GM21390 (cell line): ENCODE results near the gene GMEB2.
"Not testable (repeated sequence)": the region's sequence is repeated elsewhere in the genome, so short reads cannot be mapped to it uniquely, and the experiment has no call there.

Experiments used
- ATAC-seq: cut with Tn5 transposase; IDR thresholded peaks from one replicate; pipeline ENCODE4 v1.9.1; 2021; ENCODE audit not compliant: unreplicated experiment

The GMEB2 gene

DNA sequence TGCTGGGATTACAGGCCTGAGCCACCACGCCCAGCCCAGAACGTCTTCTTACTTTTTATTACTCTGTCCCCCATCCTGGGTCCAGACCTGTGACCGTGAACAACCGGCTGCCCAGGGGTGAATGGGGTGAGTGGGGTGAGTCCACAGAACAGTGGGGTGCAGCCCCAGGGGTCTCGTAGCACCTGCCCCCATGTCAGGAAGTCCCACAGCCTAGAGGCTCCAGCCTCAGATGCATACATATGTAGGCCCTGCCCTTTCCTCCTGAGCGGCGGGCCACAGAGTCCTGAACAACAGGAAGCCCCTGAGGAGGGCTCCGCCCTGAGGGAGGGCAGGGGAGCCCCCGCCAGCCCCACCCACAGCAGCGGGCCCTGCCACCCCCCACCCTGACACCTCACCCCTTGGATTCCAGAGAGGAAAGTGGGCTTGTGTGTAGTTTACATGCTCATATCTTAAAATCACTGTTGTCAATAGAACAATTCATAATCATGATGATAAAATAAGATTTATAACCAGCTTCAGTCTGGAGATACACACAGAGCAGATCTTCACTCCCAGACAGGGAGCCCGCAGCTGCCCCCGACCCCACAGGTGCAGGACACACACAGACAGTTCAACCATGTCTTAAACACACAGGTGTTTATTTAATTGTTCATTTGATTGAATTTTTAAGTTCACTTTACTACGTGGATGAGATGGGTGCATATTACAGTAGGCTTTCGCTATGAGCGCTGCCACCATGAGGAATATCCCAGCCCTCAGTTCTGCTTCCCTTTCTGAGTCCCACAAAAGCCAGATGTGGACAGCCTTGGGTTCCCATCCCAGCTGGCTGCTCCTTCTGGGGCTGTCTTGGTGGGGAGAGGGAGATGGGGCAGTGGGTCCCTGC, 12.4 kb upstream of the GMEB2 start:
- ATAC-seq, result no peak

DNA sequence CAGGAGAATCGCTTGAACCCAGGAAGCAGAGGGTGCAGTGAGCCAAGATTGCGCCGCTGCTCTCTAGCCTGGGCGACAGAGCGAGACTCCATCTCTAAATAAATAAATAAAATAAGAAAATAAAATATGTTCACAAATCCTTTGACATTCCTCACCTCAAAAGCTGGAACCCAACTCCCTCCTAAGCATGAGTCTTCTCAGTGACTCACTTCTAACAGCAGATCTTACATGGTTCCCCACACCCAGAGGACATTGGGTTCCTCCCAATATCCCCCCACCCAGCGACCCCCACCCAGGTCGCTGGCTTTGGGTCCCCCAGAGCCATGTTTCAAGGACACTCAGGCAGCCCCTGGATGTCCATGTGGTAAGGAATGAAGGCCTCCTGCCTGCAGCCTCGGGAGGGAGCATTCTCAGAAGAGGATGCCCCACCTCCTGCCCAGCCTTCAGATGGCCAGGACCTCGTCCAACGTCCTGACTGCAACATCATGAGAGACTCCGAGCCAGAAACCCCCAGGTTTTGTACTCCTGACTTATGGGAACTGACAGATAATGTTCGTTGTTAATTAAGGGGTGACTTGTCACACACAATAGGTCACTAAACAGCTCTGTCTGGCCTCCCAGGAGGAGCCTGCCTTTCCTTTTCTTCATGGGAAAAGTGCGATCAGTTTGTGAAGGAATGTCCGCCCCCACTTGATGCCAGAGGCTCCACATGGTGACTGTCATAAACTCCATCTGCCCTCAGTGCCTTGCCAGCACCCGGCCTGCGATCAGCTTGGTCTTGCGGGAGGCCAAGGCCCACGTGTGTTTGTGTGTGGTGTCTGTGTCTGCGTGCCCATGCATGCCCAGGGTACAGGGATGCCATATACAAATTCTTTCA, 10.1 kb upstream of the GMEB2 start:
- no peak for ATAC-seq

DNA sequence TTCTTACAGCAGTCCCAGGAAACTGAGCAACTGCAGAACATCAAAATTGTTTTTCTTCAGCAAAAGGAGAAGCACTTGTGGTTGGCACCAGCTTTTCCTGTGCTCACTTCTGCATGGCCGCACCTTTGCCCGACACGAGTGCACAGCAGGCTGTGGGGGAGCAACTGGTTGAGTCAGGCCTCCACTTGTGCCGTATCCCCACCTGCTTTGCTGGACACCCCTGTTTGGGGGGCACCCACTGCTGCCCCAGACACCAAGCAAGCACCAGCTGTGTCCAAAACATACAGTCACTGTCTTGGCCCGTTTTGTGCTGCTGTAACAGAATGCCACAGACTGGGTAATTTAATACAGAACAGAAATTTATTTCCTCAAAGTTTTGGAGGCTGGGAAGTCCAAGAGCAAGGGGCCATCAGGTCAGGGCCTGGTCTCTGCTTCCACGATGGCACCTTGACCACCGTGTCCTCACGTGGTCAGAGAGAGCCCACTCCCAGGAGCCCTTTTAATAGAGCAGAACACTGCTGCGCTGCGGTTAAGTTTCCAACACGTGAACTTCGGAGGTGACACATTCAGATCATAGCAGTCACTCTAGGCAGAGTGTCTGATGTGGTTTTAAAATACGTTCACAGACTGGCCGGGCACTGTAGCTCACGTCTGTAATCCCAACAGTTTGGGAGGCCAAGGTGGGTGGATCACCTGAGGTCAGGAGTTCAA, 8.7 kb upstream of the GMEB2 start:
- ATAC-seq, result no peak

DNA sequence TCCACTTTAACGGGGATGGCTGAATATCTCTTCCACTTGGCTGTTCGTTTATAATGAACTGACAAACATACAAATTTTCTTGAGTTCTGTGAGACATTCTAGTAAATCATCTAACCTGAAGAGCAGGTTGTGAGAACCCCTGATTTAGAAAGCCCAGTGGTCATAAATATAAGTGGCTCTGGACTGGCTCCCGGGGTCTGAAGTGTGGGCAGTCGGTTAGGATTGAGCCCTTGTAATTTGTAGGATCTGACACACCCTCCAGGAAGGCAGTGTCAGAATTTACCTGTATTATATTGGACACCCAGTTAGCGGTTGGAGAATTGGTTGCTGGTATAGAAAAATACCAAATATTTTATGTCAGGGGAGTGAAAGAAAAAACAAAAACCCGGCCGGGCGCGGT, 6.8 kb upstream of the GMEB2 start:
- ATAC-seq, result no peak

DNA sequence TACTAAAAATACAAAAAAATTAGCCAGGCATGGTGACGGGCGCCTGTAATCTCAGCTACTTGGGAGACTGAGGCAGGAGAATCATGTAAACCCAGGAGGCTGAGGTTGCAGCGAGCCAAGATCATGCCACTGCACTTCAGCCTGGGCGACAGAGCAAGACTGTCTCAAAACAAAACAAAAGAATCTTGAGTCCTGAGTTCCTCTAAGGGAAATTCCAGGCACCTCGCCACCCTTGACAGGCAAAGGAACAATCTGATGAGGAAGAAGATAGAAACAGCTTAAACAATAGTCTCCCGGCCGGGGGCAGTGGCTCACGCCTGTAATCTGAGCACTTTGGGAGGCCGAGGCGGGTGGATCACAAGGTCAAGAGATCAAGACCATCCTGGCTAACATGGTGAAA, 4.5 kb upstream of the GMEB2 start:
- ATAC-seq, result not testable (repeated sequence)

DNA sequence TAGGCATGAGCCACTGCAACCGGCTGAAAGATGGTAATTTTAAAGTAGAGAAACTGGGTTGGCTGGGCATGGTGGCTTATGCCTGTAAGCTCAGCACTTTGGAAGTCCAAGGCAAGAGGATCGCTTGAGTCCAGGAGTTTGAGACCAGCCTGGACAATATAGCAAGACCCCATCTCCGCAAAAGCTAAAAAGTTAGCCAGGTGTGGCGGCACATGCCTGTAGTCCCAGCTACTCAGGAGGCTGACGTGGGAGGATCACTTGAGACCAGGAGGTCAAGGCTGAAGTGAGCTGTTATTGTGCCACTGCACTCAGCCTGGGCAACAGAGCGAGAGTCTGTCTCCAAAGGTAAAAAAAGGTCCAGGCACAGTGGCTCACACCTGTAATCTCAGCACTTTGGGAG, 4.1 kb upstream of the GMEB2 start:
- not testable (repeated sequence) for ATAC-seq

DNA sequence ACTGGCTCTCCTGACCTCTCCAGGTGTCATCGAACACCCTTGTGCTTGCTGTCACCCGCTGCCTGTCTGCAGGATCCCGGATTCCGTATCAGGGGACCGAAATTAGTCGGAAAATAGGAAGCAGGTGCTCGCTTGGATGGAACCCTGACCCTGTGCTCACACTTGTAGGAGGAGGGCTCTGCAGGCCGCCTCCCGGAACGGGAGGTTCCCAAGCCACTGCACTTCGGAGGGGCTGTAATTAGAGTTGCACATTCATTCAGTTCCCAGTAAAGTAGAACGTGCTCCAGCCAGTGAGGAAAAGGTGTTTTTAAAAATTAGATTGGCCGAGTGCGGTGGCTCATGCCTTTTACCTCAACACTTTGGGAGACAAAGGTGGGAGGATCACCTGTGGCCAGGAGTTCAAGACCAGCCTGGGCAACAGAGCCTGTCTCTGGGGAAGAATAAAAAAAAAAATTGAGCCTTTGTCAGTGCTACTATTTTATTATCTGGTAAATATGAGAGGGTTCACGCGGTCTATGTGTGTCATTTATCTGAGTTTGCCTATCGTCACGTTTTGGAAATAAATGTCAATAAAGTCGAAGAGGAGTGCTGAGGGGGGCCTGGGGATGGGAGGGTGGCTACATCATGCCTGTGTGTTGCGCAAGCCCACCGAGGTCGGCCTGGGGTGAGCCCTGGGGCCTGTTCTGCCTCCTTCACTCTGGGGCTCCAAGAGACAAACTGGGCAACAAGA, 1.5 kb upstream of the GMEB2 start:
- no peak for ATAC-seq

DNA sequence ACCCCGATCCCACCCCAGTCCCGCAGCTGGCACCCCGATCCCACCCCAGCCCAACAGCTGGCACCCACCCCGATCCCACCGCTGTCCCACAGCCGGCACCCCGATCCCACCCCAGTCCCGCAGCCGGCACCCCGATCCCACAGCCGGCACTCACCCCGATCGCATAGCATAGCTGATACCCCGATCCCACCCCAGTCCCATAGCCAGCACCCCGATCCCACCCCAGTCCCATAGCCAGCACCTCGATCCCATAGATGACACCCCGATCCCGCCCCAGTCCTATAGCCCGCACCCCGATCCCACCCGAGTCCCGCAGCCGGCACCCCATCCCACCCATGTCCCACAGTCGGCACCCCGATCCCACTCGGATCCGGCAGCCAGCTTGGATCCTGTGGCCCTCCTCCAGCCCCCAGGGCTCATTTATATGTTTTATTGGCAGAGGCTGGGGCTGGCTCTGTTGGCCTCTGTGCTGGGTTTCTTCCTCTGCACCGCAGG, 897 bp upstream of the GMEB2 start:
- ATAC-seq, result no peak

DNA sequence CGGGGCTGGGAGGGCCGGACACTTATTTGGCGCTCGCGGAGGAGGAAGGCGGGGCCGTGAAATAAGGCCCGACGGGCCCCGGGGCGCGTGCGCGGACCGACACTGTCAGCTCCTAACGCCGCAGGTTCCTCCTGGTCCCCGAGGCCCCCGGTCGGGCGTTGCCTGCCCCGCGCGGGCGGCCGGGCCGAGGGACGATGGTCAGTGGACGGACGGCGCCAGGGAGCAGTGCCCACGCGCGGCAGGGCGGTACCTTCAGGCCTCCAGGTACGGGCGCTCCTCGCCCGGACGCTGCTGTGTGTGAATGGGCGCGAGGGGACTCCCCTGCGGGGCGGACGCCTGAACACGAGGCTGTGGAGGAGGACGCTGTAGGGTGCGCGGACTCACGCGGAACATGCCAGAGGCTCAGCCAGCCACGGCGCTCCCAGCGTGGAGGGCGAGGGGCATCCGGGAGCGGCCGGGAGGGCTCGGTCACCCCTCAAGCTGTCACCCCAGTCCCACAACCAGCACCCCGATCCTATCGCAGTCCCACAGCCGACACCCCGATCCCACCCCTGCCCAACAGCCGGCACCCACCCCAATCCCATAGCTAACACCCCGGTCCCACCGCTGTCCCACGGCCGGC, 339 bp upstream of the GMEB2 start:
- ATAC-seq, result peak; percentile 56

DNA sequence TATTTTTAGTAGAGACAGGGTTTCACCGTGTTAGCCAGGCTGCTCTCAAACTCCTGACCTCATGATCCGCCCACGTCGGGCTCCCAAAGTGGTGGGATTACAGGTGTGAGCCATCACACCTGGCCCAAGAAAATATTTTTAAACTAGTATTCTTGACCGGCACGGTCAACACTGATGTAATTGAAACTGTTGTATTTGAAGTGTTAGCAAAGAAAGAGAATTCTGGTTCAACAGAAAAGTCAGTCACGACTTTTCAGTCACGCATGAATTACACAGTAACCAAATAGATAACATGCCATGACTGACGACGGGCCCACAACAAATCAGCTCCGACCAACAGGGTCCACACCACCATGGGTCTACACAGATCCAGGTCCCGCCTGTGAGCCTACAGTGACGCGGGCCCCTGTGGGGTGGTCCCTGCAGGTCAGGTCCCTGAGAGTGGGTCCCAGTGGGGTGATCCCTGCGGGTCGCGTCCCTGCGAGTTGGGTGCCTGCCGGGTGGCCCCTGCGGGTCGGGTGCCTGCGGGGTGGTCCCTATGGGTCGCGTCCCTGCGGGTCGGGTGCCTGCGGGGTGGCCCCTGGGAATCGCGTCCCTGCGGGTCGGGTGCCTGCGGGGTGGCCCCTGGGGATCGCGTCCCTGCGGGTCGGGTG, 1.0 kb downstream of the GMEB2 start:
- no peak for ATAC-seq

DNA sequence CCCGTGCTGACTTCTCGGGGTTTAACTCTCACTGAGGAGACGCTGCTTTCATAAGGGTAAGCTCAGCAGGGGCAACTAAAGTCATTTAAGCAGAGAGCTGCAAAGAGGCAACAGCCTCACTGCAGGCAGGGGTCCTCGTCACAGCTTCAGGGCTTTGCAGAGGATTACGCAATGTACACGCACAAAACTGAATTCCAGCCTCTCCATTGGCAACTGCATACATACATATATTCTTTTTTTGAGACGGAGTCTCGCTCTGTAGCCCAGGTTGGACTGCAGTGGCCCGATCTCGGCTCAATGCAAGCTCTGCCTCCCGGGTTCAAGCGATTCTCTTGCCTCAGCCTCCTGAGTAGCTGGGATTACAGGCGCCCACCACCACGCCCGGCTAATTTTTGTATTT, 2.4 kb downstream of the GMEB2 start:
- ATAC-seq, result no peak

DNA sequence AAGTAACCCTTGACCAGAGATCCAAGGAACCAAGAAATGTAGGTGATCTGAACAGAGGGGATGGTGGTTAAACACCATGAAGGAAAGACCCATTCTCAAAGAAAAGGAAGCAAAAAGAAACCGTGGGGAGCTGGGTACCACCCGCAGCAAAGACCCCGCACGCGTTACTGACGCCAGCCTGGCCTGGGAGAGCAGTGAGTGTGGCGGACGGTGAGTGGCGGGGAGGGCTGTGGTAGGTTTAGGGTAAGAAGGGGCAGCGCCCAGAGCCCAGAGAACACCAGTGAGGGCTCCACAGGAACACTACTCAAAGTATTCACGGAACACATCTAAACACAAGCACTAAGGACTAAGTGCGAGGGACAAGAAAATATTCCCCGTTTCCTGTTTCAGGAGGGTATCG, 4.2 kb downstream of the GMEB2 start:
- ATAC-seq, result no peak

DNA sequence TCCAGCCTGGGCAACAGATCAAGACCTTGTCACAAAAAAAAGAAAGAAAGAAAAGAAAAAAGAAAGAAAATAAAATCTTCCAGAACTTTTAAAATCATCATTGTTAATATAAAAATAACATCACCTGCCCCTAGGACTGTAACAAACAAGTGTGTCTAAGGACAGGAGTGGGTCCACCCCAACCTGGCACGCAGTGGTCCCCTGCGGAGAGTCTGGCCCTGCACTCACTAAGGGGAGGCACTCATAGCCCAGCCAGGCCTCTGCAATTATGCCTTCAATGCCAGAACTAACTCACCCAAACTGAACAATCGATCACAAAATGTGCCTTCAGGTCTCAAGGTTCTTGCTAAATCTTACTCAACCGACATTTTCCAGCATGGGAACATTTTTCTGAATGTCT, 4.8 kb downstream of the GMEB2 start:
- ATAC-seq, result no peak

DNA sequence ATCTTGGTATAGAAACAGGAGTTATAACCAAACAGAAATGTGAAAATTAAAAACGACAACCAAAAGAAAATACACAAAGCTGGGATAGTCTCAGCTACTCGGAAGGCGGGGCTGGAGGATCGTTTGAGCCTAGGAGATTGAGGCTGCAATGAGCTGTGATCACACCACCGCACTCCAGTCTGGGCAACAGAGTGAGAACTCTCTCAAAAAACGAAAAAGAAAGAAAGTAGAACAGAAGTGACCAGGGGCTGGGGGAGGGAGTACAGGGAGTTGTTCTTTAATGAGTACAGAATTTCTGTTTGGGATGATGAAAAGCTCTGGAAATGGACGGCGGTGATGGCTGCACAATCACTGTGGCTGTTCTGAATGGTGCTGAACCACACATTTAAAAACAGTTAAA, 5.9 kb downstream of the GMEB2 start:
- ATAC-seq, result no peak

DNA sequence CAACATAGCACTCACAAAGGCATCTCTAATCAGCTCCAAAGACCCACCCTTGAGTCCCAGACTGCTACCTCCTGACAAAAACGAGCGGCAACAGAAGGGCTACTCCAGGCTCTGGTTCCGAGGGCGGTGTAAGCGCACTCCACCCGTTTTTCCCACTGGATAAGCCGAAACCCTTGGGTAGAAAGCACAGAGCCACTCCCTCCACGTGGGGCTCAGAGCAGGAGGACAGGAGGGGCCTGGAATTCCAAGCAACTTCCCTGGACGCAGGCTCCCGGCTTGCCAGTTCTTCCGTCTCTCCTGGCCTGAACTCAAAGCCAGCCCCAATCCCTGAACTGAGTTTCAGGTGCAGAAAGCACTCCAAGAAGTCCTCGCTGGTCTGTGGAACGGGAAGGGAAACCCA, 7.4 kb downstream of the GMEB2 start:
- no peak for ATAC-seq

DNA sequence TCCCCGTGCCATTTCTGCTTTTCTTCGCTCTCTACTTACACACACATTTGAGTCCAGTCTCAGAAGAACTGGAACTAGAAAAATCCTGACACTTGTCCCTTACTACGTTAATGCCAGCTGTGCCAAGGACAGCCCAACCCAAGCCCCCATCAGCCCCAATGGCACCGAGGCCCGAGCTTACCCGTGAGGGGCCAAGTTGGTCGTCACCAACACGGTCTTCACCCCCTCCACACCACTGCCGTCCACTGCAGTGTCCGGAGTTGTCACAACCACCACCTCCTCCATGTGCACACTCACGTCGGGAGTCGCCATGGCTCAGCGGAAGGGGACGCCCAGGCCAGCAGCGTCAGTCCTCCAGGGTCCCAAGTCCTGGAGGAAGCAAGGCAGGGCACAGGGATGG, 7.8 kb downstream of the GMEB2 start:
- no peak for ATAC-seq

DNA sequence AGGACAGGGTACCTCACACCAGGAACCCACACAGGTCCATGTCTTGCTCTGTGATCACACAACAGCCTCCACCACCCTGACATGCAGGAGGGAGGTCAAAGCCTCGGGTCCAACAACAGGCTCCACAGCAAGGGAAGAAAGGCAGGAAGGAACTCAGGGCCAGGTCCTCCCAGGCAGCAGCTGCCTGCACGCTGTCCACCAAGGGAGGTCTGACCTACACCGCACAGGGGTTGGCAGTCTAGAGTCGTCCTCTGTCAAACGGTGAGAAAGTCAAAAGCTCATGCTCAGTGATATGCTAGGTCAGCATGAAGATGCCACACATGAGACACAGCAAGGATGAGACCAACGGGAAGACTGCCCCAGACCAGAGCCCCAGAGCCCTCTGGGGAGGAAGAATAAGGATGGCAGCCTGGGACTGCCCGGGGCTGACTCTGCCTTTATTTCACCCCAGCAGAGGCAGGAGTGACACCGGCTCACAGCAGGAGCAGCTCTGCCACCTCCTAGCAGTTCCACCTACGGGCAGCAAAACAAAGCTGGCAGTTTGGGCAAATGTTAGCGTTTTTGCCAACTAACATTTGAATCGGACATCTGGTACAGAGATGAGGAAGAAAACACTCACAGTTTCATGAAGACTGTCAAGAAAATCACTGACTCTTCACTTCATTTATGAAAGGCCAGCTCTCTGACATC, 8.5 kb downstream of the GMEB2 start:
- ATAC-seq, result no peak

DNA sequence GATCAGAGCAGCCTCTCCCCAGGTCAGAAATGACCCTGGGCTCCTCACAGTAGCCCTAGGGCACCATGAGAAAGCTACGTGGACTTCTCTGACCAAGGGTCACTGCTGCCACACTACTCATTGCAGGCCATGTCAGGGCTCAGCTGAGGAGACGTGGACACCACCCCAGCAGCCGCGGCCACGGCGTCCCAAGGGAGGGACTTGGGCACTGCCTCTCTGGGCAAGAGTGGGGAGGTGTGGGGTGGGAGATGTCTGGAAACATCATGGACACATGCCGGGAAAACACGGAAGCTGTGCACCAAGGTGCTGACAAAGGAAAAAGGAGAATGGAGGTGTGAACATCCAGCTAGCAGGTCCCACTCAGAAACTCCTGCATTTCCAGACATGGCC, 9.0 kb downstream of the GMEB2 start:
- ATAC-seq, result no peak
